ENCODE data around the gene DOCK3.

- TF ChIP-seq CTCF (IDR thresholded peaks at IDR 0.05) (no peak), PRDM15 (CRISPR knock-in tag; IDR thresholded peaks at IDR 0.05) (no peak), ETV6 (CRISPR knock-in tag; IDR thresholded peaks at IDR 0.05) (no peak), ATF2 (CRISPR knock-in tag; IDR thresholded peaks at IDR 0.05; ENCODE audit: borderline replicate concordance, low read depth) (no peak), USF2 (CRISPR knock-in tag; IDR thresholded peaks at IDR 0.05) (no peak), ZBTB43 (CRISPR knock-in tag; IDR thresholded peaks at IDR 0.05) (no peak), ATF3 (CRISPR knock-in tag; conservative IDR thresholded peaks at IDR 0.05) (no peak), ZNF671 (CRISPR knock-in tag; IDR thresholded peaks at IDR 0.05) (no peak)
These were observed 22.7 kb upstream of the DOCK3 start for GRCh38 chr3:50651920-50652529.

Data from WTC11 (cell line).